SK-N-SH (cell line): ENCODE data around the gene MS4A4A.

ENCODE experiments used
- CTCF ChIP-seq: fragments of 200-600 bp; sonication (generic); IDR thresholded peaks from 2 replicates; pipeline ENCODE4 v1.6.1; 2017; ENCODE audit warnings: antibody characterized with exemption, mild to moderate bottlenecking, moderate library complexity
- FOXM1 ChIP-seq: IDR thresholded peaks from 2 replicates; pipeline ENCODE4 v1.4.0; 2012; ENCODE audit warnings: low read depth, mild to moderate bottlenecking
- JUND ChIP-seq: IDR thresholded peaks from 2 replicates; pipeline ENCODE4 v1.4.0; 2012
- NFIC ChIP-seq: IDR thresholded peaks from 2 replicates; pipeline ENCODE4 v1.4.0; 2012; ENCODE audit warnings: borderline replicate concordance
- TAF1 ChIP-seq: IDR thresholded peaks from 2 replicates; pipeline ENCODE4 v1.6.1; 2012; ENCODE audit warnings: low read depth, mild to moderate bottlenecking, low read length, moderate library complexity, borderline replicate concordance
- USF2 ChIP-seq: fragments of 150-350 bp; IDR thresholded peaks from 2 replicates; pipeline ENCODE4 v1.6.1; 2017; ENCODE audit warnings: antibody characterized with exemption, low read length, low read depth, borderline replicate concordance
- YY1 ChIP-seq: IDR thresholded peaks from 2 replicates; pipeline ENCODE4 v1.4.0; 2012; ENCODE audit warnings: low read depth, mild to moderate bottlenecking

- no peak for TF ChIP-seq NFIC
- TF ChIP-seq YY1, result no peak
- TF ChIP-seq FOXM1, result no peak
- no peak for TF ChIP-seq CTCF
- no peak for TF ChIP-seq USF2
- TF ChIP-seq JUND, result no peak
- no peak for TF ChIP-seq TAF1
Measured at GRCh38 chr11:60338053-60338452, 57.6 kb downstream of the MS4A4A start.
